Ovary (tissue), 3 donors: ENCODE results near the gene WDR82.

Experiments used
- CTCF ChIP-seq, 3 donors: fragments of 450-650 bp in 2 of 3; fragments of 200-600 bp in 1 of 3; IDR thresholded peaks; one replicate each; pipeline versions ENCODE4 v1.5.1 to v1.8.0; 2016 to 2022; ENCODE audit warnings: antibody characterized with exemption in 3 of 3, mild to moderate bottlenecking in 1 of 3
- EP300 ChIP-seq: sonication (generic); formaldehyde crosslinking; IDR thresholded peaks from one replicate; pipeline ENCODE4 v1.6.1; 2017; ENCODE audit warnings: antibody characterized with exemption
- POLR2A ChIP-seq: fragments of 450-650 bp; IDR thresholded peaks from one replicate; pipeline ENCODE4 v1.6.1; 2017; ENCODE audit warnings: antibody characterized with exemption, mild to moderate bottlenecking, moderate library complexity
- donor health status: DM: no; HTN: no; CAD: no.

GRCh38 chr3:52233968-52234367 is 44.5 kb downstream of the WDR82 start:
- TF ChIP-seq POLR2A (no peak), CTCF (IDR thresholded peaks at IDR 0.05) (no peak), EP300 (no peak)
